ENCODE results near the gene CTAGE1. TPM values are rescaled to one million over a fixed set of nuclear protein-coding genes. Genes with fewer than 3 reads are reported as not detected.
A peak's percentile ranks its signal among the peaks of the same experiment; 100 is the strongest.

Gene CTAGE1, protein sequence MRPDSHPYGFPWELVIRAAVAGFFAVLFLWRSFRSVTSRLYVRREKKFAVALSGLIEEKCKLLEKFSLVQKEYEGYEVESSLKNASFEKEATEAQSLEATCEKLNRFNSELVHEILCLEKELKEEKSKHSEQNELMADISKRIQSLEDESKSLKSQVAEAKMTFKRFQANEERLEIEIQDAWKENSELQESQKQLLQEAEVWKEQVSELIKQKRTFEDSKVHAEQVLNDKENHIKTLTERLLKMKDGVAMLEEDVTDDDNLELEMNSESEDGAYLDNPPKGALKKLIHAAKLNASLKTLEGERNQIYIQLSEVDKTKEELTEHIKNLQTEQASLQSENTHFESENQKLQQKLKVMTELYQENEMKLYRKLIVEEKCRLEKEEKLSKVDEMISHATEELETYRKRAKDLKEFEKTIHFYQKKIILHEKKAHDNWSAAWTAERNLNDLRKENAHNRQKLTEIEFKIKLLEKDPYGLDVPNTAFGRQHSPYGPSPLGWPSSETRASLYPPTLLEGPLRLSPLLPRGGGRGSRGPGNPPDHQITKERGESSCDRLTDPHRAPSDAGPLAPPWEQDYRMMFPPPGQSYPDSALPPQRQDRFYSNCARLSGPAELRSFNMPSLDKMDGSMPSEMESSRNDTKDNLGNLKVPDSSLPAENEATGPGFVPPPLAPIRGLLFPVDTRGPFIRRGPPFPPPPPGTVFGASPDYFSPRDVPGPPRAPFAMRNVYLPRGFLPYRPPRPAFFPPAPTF
- not detected in 2 replicates for total RNA-seq (2013; cell fraction: nucleolus; rRNA removed)
- total RNA-seq (2014; rRNA removed) = not detected in 2 replicates
- not detected in 2 replicates for total RNA-seq (2014; rRNA removed; fragmentation: Illumina TruSeq; extraction: Trizol)
- not detected in 2 replicates for total RNA-seq (2021)
- not detected for polyA plus RNA-seq (2011; ENCODE audit: low read depth)
- 0.01 TPM in 1 of 2 replicates, not detected in the other for polyA plus RNA-seq (2011; rRNA removed)
- polyA plus RNA-seq (2011; cell fraction: cytosol; rRNA removed) = not detected in 2 replicates
- polyA plus RNA-seq (2011; cell fraction: nucleus; rRNA removed) = not detected in 2 replicates
- polyA plus RNA-seq (2012) = not detected in 2 replicates
- not detected in 2 replicates for polyA plus RNA-seq (2014; fragmentation: Illumina TruSeq; extraction: Trizol)
- not detected for polyA plus RNA-seq (2014; fragmentation: Nextera tagmentation; extraction: Ambion mirVana)
- not detected in 2 replicates for polyA plus RNA-seq (2014; rRNA removed)
- not detected for polyA plus RNA-seq (2016; fragmentation: Nextera tagmentation; extraction: Ambion mirVana)
- polyA minus RNA-seq (2011; rRNA and poly(A)+ RNA removed) = not detected in 2 replicates
- polyA minus RNA-seq (2011; cell fraction: cytosol; rRNA and poly(A)+ RNA removed) = not detected in 2 replicates
- polyA minus RNA-seq (2011; cell fraction: nucleus; rRNA and poly(A)+ RNA removed) = not detected in 2 replicates
- Bru-seq, nascent RNA = not detected
- percentile 26 among the genes with signal in this experiment for BruChase-seq, experiment 1, labeled RNA remaining after a 6-hour chase
- percentile 19 among the genes with signal in this experiment for BruChase-seq, experiment 2, labeled RNA remaining after a 2-hour chase
- long read RNA-seq, experiment 1 = 0 reads
- long read RNA-seq, experiment 2 = 0 reads

DNA sequence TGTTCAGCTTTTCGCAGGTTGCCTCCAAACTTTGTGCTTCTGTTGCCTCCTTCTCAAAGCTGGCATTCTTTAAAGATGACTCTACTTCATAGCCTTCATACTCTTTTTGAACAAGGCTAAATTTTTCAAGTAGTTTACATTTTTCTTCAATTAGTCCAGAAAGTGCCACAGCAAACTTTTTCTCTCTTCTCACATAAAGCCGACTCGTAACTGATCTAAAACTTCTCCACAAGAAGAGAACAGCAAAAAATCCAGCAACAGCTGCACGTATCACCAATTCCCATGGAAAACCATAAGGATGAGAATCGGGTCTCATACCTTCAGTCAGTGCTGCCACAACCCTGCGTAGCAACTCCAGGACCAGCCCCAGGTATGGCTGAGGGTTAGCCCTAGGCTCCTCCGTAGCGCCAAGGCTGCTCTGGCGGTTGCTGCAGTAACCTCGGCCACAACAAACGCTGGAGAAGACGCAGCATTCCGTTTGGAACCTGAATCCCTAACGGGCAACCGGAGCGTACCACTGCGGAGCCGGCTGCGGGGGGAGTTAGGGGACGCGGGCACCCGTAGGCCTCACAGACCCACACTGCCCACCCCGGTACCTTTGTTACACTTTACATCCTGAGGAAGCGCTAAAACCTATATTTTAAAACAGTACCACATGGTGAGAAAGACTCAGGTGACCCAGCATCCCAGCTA, at the start of gene CTAGE1:
TSS of gene CTAGE1 (minus strand) at position 420 of the 693 bp plus-strand sequence. CDS start at position 316, 104 bp downstream.
- ATAC-seq = no peak
- H3K27me3 ChIP-seq (replicated peaks in 1 of 2; ENCODE audit: control insufficient read depth in 2 of 2, insufficient read depth in 2 of 2, low read length in 1 of 2) = no peaks in the 10 kb centered on the region
- POLR2A ChIA-PET = no interaction called here
- H3K27ac ChIP-seq (ENCODE audit: control insufficient read depth, insufficient read depth) = no peak within 1 kb of the TSS
- in situ Hi-C loops (cut with MboI) = no loop called here
- no peak within 1 kb of the TSS for H3K9ac ChIP-seq (ENCODE audit: control insufficient read depth, insufficient read depth, low read length)
- no peak within 1 kb of the TSS for H3K4me2 ChIP-seq (ENCODE audit: control insufficient read depth, insufficient read depth)
- no peak within 1 kb of the TSS for H2AFZ ChIP-seq (ENCODE audit: control insufficient read depth, low read depth, low read length)
- no peak for DNase-seq (ENCODE audit: low read depth, low spot score)
- 61% methylated on average over 24 of the region's 24 CpGs for WGBS (ENCODE audit: insufficient coverage, insufficient replicate concordance, low lambda C conversion rate, missing lambda C conversion rate)
- H3K4me3 ChIP-seq = no peak within 1 kb of the TSS
- no peaks in the 10 kb centered on the region for H3K4me1 ChIP-seq (ENCODE audit: control insufficient read depth, insufficient read depth, low read length)
- H3K36me3 ChIP-seq (ENCODE audit: control insufficient read depth in 2 of 2, insufficient read depth in 2 of 2, low read length in 1 of 2) = no peaks in the 10 kb centered on the region
- no peaks in the 10 kb centered on the region for H3K79me2 ChIP-seq (ENCODE audit: control insufficient read depth, insufficient read depth, low read length)
- RAD21 ChIA-PET (ENCODE audit: unreplicated experiment) = no interaction called here
- no peak for FAIRE-seq
- intact Hi-C loops (cut with micrococcal nuclease; ENCODE audit: unreplicated experiment) = no loop called here
- CTCF ChIA-PET = no interaction called here
- TF ChIP-seq IKZF1 (conservative IDR thresholded peaks at IDR 0.05) = no peak
- no peak for TF ChIP-seq RBBP5 (conservative IDR thresholded peaks at IDR 0.05)
- TF ChIP-seq, protein P1, sequence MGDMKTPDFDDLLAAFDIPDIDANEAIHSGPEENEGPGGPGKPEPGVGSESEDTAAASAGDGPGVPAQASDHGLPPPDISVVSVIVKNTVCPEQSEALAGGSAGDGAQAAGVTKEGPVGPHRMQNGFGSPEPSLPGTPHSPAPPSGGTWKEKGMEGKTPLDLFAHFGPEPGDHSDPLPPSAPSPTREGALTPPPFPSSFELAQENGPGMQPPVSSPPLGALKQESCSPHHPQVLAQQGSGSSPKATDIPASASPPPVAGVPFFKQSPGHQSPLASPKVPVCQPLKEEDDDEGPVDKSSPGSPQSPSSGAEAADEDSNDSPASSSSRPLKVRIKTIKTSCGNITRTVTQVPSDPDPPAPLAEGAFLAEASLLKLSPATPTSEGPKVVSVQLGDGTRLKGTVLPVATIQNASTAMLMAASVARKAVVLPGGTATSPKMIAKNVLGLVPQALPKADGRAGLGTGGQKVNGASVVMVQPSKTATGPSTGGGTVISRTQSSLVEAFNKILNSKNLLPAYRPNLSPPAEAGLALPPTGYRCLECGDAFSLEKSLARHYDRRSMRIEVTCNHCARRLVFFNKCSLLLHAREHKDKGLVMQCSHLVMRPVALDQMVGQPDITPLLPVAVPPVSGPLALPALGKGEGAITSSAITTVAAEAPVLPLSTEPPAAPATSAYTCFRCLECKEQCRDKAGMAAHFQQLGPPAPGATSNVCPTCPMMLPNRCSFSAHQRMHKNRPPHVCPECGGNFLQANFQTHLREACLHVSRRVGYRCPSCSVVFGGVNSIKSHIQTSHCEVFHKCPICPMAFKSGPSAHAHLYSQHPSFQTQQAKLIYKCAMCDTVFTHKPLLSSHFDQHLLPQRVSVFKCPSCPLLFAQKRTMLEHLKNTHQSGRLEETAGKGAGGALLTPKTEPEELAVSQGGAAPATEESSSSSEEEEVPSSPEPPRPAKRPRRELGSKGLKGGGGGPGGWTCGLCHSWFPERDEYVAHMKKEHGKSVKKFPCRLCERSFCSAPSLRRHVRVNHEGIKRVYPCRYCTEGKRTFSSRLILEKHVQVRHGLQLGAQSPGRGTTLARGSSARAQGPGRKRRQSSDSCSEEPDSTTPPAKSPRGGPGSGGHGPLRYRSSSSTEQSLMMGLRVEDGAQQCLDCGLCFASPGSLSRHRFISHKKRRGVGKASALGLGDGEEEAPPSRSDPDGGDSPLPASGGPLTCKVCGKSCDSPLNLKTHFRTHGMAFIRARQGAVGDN (IDR thresholded peaks at IDR 0.05) = no peak
- TF ChIP-seq PAX5 (IDR thresholded peaks at IDR 0.05; ENCODE audit: borderline replicate concordance, low read depth, low read length) = no peak
- TF ChIP-seq, protein P2, sequence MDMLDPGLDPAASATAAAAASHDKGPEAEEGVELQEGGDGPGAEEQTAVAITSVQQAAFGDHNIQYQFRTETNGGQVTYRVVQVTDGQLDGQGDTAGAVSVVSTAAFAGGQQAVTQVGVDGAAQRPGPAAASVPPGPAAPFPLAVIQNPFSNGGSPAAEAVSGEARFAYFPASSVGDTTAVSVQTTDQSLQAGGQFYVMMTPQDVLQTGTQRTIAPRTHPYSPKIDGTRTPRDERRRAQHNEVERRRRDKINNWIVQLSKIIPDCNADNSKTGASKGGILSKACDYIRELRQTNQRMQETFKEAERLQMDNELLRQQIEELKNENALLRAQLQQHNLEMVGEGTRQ (IDR thresholded peaks at IDR 0.05; ENCODE audit: borderline replicate concordance, low read depth, low read length) = no peak
- TF ChIP-seq YY1 (IDR thresholded peaks at IDR 0.05; ENCODE audit: low read depth, low read length) = no peak
- no peak for TF ChIP-seq ZNF274 (IDR thresholded peaks at IDR 0.05; ENCODE audit: insufficient read depth, insufficient read length)
- TF ChIP-seq, protein P3, sequence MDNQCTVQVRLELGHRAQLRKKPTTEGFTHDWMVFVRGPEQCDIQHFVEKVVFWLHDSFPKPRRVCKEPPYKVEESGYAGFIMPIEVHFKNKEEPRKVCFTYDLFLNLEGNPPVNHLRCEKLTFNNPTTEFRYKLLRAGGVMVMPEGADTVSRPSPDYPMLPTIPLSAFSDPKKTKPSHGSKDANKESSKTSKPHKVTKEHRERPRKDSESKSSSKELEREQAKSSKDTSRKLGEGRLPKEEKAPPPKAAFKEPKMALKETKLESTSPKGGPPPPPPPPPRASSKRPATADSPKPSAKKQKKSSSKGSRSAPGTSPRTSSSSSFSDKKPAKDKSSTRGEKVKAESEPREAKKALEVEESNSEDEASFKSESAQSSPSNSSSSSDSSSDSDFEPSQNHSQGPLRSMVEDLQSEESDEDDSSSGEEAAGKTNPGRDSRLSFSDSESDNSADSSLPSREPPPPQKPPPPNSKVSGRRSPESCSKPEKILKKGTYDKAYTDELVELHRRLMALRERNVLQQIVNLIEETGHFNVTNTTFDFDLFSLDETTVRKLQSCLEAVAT (IDR thresholded peaks at IDR 0.05) = no peak
- no peak for TF ChIP-seq ETV6 (conservative IDR thresholded peaks at IDR 0.05 in 1 of 2, IDR thresholded peaks at IDR 0.05 in 1 of 2; ENCODE audit: borderline replicate concordance in 1 of 2, low read depth in 1 of 2)
- TF ChIP-seq BRCA1 (IDR thresholded peaks at IDR 0.05; ENCODE audit: low read depth, low read length) = no peak
- TF ChIP-seq BCL11A (IDR thresholded peaks at IDR 0.05; ENCODE audit: low read depth, low read length) = no peak
- SMC1A ChIA-PET (ENCODE audit: uncharacterized antibody, unreplicated experiment) = no interaction called here
- H3K9me3 ChIP-seq (replicated peaks; ENCODE audit: control insufficient read depth, insufficient read depth, low read length) = no peaks in the 10 kb centered on the region; the same call in 2 of the 3 replicates
- no peaks in the 10 kb centered on the region for H4K20me1 ChIP-seq (ENCODE audit: control insufficient read depth, insufficient read depth)
- BruUV-seq (replicated peaks) = no TSS peak

Data from GM12878 (cell line).